ENCODE data around the gene CRYBG3.

DNA sequence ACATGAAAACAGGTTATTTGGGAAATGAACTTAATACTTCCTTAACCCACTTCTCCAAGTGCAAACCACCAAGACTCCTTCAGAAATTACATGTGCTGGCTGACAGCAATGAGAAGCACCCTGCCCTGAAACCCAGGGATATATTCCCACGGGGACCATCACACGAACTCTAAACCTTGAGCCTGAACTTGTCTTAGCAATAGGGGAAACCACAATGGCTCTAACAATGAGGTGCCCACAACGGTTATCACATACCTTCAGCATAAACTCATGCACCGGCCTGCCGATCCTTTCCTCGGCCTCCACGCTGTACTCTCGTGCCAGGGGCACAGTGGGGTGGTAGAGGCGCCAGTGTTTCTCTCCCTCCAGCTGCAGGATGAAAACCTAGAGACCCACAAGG is 137.0 kb downstream of the CRYBG3 start:
- TF ChIP-seq CTCF (IDR thresholded peaks at IDR 0.05) (no peak), POLR2A (IDR thresholded peaks at IDR 0.05) (no peak), POLR2AphosphoS5 (IDR thresholded peaks at IDR 0.05) (no peak)

All from upper lobe of left lung (tissue), 4 donors.